Spinal cord (tissue), 10 donors: Measurements from ENCODE around the gene DEAF1. TPM values are rescaled to one million over a fixed set of nuclear protein-coding genes. Genes with fewer than 3 reads are reported as not detected.

ENCODE experiments used
- DNase-seq, 6 donors: peaks; one replicate each; pipeline versions ENCODE4 v3.0.0 to v3.0.0-alpha.2; 2013 to 2015; ENCODE audit warnings: low spot score in 6 of 6, low read depth in 4 of 6
- H3K27ac ChIP-seq: one replicate; pipeline ENCODE4 v1.5.1; 2013; ENCODE audit warnings: low read depth, low read length, control low read depth
- H3K27me3 ChIP-seq: one replicate; pipeline ENCODE4 v1.6.1; 2013; ENCODE audit warnings: low read length; ENCODE audit not compliant: control insufficient read depth, insufficient read depth
- H3K36me3 ChIP-seq: one replicate; pipeline ENCODE4 v1.6.1; 2013; ENCODE audit warnings: low read length; ENCODE audit not compliant: control insufficient read depth, insufficient read depth
- H3K4me1 ChIP-seq: one replicate; pipeline ENCODE4 v1.6.1; 2013; ENCODE audit warnings: low read length; ENCODE audit not compliant: control insufficient read depth, insufficient read depth
- H3K4me3 ChIP-seq: one replicate; pipeline ENCODE4 v1.5.1; 2013; ENCODE audit warnings: low read depth, low read length, control low read depth
- H3K9me3 ChIP-seq: one replicate; pipeline ENCODE4 v1.6.1; 2013; ENCODE audit warnings: low read length; ENCODE audit not compliant: control insufficient read depth, insufficient read depth
- WGBS: methylation state at CpG from one replicate; pipeline ENCODE4 v1.1.5; 2013; ENCODE audit warnings: missing lambda C conversion rate; ENCODE audit not compliant: insufficient coverage; 5-methylcytosine and 5-hydroxymethylcytosine counted together
- polyA plus RNA-seq, 2 donors: library from polyadenylated mRNA; unstranded; fragments of 120-200 nt; gene quantifications; one replicate each; pipeline ENCODE4 v1.2.1, GENCODE V29; 2013; ENCODE audit not compliant: insufficient read length in 2 of 2
- total RNA-seq, 2 donors: library from RNA; depleted of rRNA in 1 of 2; stranded (reverse); fragments of 120-200 nt in 1 of 2; fragments of >200 nt in 1 of 2; gene quantifications; one replicate each; pipeline versions ENCODE4 v1.2.3 to v1.2.4, GENCODE V29; 2013 to 2014
- donor health status: healthy.

Gene DEAF1
- total and polyA plus RNA-seq, 4 donors: 45.3 to 242 (median 154) TPM

DNA sequence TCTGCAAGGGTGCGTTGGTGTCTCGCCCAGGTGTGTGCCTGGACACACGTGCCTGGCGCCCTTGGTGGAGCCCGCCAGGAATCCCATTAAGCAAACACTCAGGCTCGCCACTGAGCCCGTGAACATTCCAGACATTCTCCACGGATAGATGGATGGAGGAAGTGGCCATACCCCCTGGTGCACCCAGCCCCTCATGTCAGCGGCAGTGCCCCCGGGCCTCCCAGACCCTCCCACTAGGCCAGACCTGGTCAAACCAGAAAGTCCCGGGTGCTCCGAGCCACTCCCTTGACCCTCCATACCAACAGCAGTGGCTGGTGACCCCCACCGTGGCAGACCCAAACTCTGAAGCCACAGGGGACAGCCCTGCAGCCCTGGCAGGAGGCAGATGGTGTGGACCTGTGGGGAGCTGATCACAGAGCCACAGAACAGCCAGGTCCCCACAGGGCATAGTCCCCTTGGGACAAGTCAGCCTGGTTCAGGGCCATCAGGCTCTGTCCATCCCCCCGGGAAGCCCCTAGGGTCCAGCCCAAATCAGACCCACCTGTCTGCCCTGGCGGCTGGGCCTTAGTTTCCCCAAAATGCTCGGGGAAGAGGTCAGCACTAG is 12.9 kb upstream of the DEAF1 start:
- 64% methylated on average over 16 of the region's 16 CpGs for WGBS
- Histone ChIP-seq H3K4me3 (no peak overlapping the region), H3K4me1 (peaks cover 34% of the 10 kb centered on the region), H3K27ac (no peak overlapping the region), H3K27me3 (peaks cover 28% of the 10 kb centered on the region), H3K9me3 (no peaks in the 10 kb centered on the region), H3K36me3 (peaks cover 31% of the 10 kb centered on the region)
- no peak for DNase-seq

DNA sequence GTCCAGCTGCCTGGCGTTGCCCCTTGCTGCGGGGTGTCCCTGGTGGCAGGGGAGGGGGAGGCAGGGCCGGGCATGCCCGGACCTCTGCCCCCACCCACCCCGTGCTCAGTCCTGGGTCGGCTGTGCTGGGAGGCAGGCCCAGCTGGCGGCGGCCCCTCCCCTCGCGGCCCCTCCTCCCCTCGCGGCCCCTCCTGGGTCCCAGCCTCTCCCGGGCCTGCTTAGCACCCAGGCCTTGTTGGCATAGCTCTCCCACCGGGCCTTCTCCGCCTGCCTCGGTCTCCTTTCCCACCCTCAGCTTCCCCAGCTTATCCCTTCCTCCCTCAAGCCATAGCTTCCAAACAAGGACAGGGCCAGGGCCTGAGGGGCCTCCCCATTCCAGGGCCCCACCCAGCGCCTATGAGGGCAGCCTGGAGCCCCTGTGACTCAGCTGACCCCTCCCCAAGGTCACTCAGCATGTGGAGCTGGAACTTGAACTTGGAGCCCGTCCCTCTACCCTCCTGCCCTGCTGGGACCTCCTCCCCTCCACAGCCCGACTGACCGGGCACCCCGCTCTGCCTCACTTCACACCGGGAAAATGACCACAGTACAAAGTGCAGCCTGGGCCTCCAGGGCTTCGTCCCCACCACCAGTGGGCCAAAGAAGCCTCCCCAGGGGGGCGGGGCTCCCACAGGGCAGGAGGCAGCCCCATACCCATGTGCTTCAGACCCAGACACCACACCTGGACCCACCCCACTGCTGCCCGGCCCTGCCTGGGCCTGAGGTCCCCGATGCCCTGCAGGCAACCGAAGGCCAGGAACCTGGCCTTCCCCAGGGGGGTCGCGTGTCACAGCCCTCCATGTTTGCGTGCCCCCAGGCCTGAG is 12.2 kb upstream of the DEAF1 start:
- Histone ChIP-seq H3K27ac (no peak overlapping the region), H3K27me3 (peaks cover 28% of the 10 kb centered on the region), H3K4me3 (no peak overlapping the region), H3K36me3 (peaks cover 38% of the 10 kb centered on the region), H3K4me1 (peaks cover 31% of the 10 kb centered on the region), H3K9me3 (no peaks in the 10 kb centered on the region)
- 43% methylated on average over 27 of the region's 30 CpGs for WGBS
- no peak for DNase-seq

- whole genome bisulfite sequencing: 15% methylated on average over 18 of the region's 22 CpGs
- H3K9me3 ChIP-seq: no peaks in the 10 kb centered on the region
- H3K4me3 ChIP-seq: no peak overlapping the region
- no peak for DNase-seq
- H3K4me1 ChIP-seq: peaks cover 29% of the 10 kb centered on the region
- H3K27me3 ChIP-seq: peaks cover 28% of the 10 kb centered on the region
- H3K27ac ChIP-seq: no peak overlapping the region
- H3K36me3 ChIP-seq: peaks cover 45% of the 10 kb centered on the region
These were observed 11.5 kb upstream of the DEAF1 start for GRCh38 chr11:706439-706956.

- Histone ChIP-seq H3K4me3 (no peak within 1 kb of the TSS), H3K27me3 (peaks cover 28% of the 10 kb centered on the region), H3K27ac (no peak within 1 kb of the TSS), H3K36me3 (peaks cover 49% of the 10 kb centered on the region), H3K4me1 (peaks cover 23% of the 10 kb centered on the region), H3K9me3 (no peaks in the 10 kb centered on the region)
- DNase-seq: no peak
- 9% methylated on average over 87 of the region's 90 CpGs for WGBS
These were observed 10.8 kb upstream of the DEAF1 start, which contains the start of gene EPS8L2 for GRCh38 chr11:705646-706438. Gene EPS8L2, plus strand, starts transcription at chr11:706231. Its CDS starts 3,177 bp downstream, at chr11:709408.

DNA sequence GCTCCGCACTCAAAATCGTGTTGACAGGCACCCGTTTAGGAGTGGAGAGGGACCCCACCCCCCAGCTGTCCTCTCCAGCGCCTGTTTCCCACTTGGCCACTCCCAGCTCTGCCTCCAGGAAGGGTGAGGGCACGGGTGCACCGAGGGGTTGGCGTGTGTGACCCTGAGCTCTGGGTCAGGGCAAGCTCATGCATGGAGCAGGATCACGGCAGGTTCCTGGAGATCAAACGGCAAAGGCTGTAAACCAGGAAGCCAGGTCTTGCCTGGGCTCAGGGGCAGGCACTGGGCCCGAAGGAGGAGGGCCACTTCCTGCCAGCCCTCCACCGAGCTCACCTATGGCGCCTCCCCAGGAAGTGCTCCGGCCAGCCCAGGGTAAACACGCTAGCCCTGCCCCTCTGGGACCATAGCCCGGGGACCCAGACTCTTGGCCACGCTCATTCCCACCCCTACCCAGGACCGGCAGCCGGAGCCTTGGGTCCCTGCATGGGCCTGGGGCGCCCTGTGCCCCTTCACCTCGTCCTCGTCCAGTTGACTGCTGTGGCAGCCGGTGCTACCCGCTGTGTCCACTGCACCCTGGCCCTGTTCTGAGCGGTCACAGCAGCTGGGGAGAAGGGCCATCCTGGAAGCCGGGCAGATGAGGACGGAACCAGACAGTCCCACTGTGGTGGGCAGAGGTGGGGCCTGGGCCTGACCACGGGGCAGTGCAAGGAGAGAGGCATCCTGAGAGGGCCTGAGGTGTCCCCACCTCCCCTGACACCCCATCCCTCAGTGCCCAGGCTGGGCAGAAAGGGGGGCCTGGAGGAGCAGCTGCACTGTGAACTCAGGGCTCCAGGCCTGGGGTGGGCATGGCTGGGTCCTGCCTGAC is 10.0 kb upstream of the DEAF1 start:
- H3K27me3 ChIP-seq: peaks cover 28% of the 10 kb centered on the region
- WGBS: 66% methylated on average over 25 of the region's 27 CpGs
- no peak for DNase-seq
- peaks cover 57% of the 10 kb centered on the region for H3K36me3 ChIP-seq
- no peak overlapping the region for H3K27ac ChIP-seq
- H3K9me3 ChIP-seq: no peaks in the 10 kb centered on the region
- H3K4me3 ChIP-seq: no peak overlapping the region
- H3K4me1 ChIP-seq: peaks cover 17% of the 10 kb centered on the region

GRCh38 chr11:704228-704674 is 9.2 kb upstream of the DEAF1 start:
- no peaks in the 10 kb centered on the region for H3K9me3 ChIP-seq
- H3K4me1 ChIP-seq: peaks cover 17% of the 10 kb centered on the region
- peaks cover 65% of the 10 kb centered on the region for H3K36me3 ChIP-seq
- no peak overlapping the region for H3K27ac ChIP-seq
- DNase-seq: no peak
- 95% methylated on average over 18 of the region's 18 CpGs for WGBS
- H3K4me3 ChIP-seq: no peak overlapping the region
- peaks cover 28% of the 10 kb centered on the region for H3K27me3 ChIP-seq

- H3K9me3 ChIP-seq: no peaks in the 10 kb centered on the region
- H3K4me1 ChIP-seq: peaks cover 17% of the 10 kb centered on the region
- H3K4me3 ChIP-seq: no peak overlapping the region
- peaks cover 27% of the 10 kb centered on the region for H3K27me3 ChIP-seq
- H3K36me3 ChIP-seq: peaks cover 72% of the 10 kb centered on the region
- DNase-seq: no peak
- H3K27ac ChIP-seq: no peak overlapping the region
- WGBS: 95% methylated on average over 6 of the region's 9 CpGs
These were observed 8.5 kb upstream of the DEAF1 start for GRCh38 chr11:703506-703905.

GRCh38 chr11:702462-703461 is 7.7 kb upstream of the DEAF1 start:
- Histone ChIP-seq H3K36me3 (peaks cover 75% of the 10 kb centered on the region), H3K27me3 (peaks cover 20% of the 10 kb centered on the region), H3K27ac (no peak overlapping the region), H3K9me3 (no peaks in the 10 kb centered on the region), H3K4me1 (peaks cover 20% of the 10 kb centered on the region), H3K4me3 (no peak overlapping the region)
- WGBS: 85% methylated on average over 24 of the region's 26 CpGs
- no peak for DNase-seq
